ENCODE data around the gene ATP23.
A peak's percentile ranks its signal among the peaks of the same experiment; 100 is the strongest.

The ATP23 gene

DNA sequence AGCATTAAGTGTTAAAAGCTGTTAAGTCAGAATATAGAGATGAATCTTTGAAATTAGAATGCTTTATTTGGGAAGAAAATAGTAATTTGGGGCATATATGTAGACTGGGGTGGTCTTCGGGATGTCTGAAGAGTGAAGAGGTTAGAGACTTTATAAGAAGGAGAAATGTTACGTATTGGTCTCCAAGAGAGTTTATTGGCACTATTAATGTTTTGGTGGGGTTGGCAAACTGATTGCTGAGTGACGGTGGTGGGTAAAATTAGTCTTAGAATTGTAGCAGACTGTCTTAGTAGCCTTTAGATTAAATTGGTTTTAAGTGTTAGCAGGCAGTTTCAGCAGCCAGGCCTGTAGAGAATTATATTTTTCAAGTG lies 4.9 kb upstream of the ATP23 start:
- ATAC-seq (ENCODE audit: low read depth) (no peak), DNase-seq (ENCODE audit: low spot score in 2 of 2) (no peak)
- Mint-ChIP-seq H3K4me1 (peaks cover 15% of the 10 kb centered on the region), H3K36me3 (peaks cover 1% of the 10 kb centered on the region), H3K9me3 (no peaks in the 10 kb centered on the region), H3K4me3 (peak overlapping the region; percentile 56), H3K27ac (peak overlapping the region; percentile 99), H3K27me3 (no peaks in the 10 kb centered on the region)

- no peaks in the 10 kb centered on the region for H3K27me3 Mint-ChIP-seq
- ATAC-seq (ENCODE audit: low read depth) = no peak
- no peaks in the 10 kb centered on the region for H3K9me3 Mint-ChIP-seq
- no peaks in the 10 kb centered on the region for H3K36me3 Mint-ChIP-seq
- H3K4me1 Mint-ChIP-seq = peaks cover 28% of the 10 kb centered on the region
- no peak overlapping the region for H3K4me3 Mint-ChIP-seq
- DNase-seq (ENCODE audit: low spot score in 2 of 2) = no peak
- H3K27ac Mint-ChIP-seq = no peak overlapping the region
Measured at GRCh38 chr12:57939291-57939690, 2.1 kb upstream of the ATP23 start.

- Mint-ChIP-seq H3K4me3 (peak overlapping the region; percentile 98), H3K27ac (peak overlapping the region; percentile 97), H3K36me3 (no peaks in the 10 kb centered on the region), H3K9me3 (no peaks in the 10 kb centered on the region), H3K4me1 (peaks cover 29% of the 10 kb centered on the region), H3K27me3 (no peaks in the 10 kb centered on the region)
- no peak for DNase-seq (ENCODE audit: low spot score in 2 of 2)
- ATAC-seq (ENCODE audit: low read depth) = no peak
Measured at GRCh38 chr12:57940052-57940914, 1.1 kb upstream of the ATP23 start.

DNA sequence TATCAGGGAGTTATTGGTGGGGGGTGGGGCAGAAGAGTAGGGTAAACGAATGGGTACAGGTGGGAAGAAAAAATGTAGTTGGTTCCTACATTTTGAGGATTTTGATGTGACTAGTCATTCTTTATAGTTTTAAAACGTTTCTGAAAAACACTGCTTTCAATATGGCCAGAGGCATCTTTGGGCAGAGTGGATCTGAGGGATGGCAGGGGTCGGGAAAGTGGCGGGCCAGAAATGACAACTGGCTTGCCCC lies 527 bp upstream of the ATP23 start:
- ATAC-seq (ENCODE audit: low read depth) = no peak
- no peaks in the 10 kb centered on the region for H3K9me3 Mint-ChIP-seq

GRCh38 chr12:57943438-57944080 lies 2.2 kb downstream of the ATP23 start:
- peaks cover 24% of the 10 kb centered on the region for H3K4me1 Mint-ChIP-seq
- no peak overlapping the region for H3K4me3 Mint-ChIP-seq
- H3K9me3 Mint-ChIP-seq = no peaks in the 10 kb centered on the region
- H3K27me3 Mint-ChIP-seq = no peaks in the 10 kb centered on the region
- no peak overlapping the region for H3K27ac Mint-ChIP-seq
- peaks cover 5% of the 10 kb centered on the region for H3K36me3 Mint-ChIP-seq
- DNase-seq (ENCODE audit: low spot score in 2 of 2) (no peak), ATAC-seq (ENCODE audit: low read depth) (no peak)

More for the DNA sequence above, 527 bp upstream of the ATP23 start:
- DNase-seq (ENCODE audit: low spot score in 2 of 2) = no peak
- Mint-ChIP-seq H3K27ac (peak overlapping the region; percentile 97), H3K27me3 (no peaks in the 10 kb centered on the region), H3K4me3 (peak overlapping the region; percentile 98), H3K36me3 (no peaks in the 10 kb centered on the region), H3K4me1 (peaks cover 28% of the 10 kb centered on the region)

DNA sequence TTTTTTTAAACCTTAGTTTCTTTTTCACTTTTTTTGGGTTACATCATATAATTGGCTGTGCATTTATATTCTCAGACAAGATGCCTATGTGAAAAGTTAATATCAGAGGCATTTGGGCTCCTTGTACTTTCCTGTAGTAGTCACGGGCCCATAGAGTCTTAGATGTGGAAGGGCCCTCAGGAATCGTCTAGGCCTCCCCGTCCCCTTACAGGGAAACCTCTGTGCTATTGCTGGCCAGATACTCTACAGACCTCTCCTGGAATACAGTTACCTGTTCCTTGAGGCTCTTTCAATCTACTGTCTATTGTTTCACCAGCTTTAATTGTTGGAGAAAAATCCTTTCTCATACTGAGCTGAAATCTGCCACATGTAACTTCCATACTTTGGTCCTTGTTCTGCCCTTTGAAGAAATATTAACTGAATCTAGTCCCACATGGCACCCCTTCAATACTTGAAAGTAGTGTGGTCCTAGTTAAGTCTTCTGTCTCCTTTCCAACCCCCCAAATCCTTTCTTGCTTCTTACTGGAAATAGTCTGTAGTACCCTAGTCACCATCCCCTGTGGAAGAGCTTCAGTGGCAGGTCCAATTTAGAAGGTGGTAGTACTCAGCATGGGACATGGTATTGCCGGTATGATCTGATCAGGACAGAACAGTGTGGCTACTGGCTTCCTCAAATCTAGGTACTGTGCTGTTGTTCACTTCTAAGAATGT lies 3.1 kb downstream of the ATP23 start:
- ATAC-seq (ENCODE audit: low read depth) (no peak), DNase-seq (ENCODE audit: low spot score in 2 of 2) (no peak)
- Mint-ChIP-seq H3K4me1 (peaks cover 24% of the 10 kb centered on the region), H3K9me3 (no peaks in the 10 kb centered on the region), H3K36me3 (peaks cover 11% of the 10 kb centered on the region), H3K4me3 (no peak overlapping the region), H3K27me3 (no peaks in the 10 kb centered on the region), H3K27ac (no peak overlapping the region)

- DNase-seq (ENCODE audit: low spot score in 2 of 2) (no peak), ATAC-seq (ENCODE audit: low read depth) (no peak)
- Mint-ChIP-seq H3K4me3 (no peak overlapping the region), H3K9me3 (no peaks in the 10 kb centered on the region), H3K4me1 (no peaks in the 10 kb centered on the region), H3K27me3 (no peaks in the 10 kb centered on the region), H3K27ac (no peak overlapping the region), H3K36me3 (peaks cover 56% of the 10 kb centered on the region)
Measured at GRCh38 chr12:57952766-57953165, 11.4 kb downstream of the ATP23 start.

GRCh38 chr12:57954768-57955167 lies 13.4 kb downstream of the ATP23 start:
- Mint-ChIP-seq H3K27me3 (no peaks in the 10 kb centered on the region), H3K36me3 (peaks cover 60% of the 10 kb centered on the region), H3K9me3 (peaks cover 7% of the 10 kb centered on the region), H3K27ac (no peak overlapping the region), H3K4me3 (no peak overlapping the region), H3K4me1 (no peaks in the 10 kb centered on the region)
- ATAC-seq (ENCODE audit: low read depth) (no peak), DNase-seq (ENCODE audit: low spot score in 2 of 2) (no peak)

- ATAC-seq (ENCODE audit: low read depth) (no peak), DNase-seq (ENCODE audit: low spot score in 2 of 2) (no peak)
- Mint-ChIP-seq H3K27ac (no peak overlapping the region), H3K27me3 (no peaks in the 10 kb centered on the region), H3K4me1 (no peaks in the 10 kb centered on the region), H3K9me3 (peaks cover 15% of the 10 kb centered on the region), H3K4me3 (no peak overlapping the region), H3K36me3 (peaks cover 46% of the 10 kb centered on the region)
Measured at GRCh38 chr12:57958061-57958657, 16.8 kb downstream of the ATP23 start.

GRCh38 chr12:57964421-57964820 lies 23.1 kb downstream of the ATP23 start:
- no peaks in the 10 kb centered on the region for H3K4me1 Mint-ChIP-seq
- peaks cover 3% of the 10 kb centered on the region for H3K36me3 Mint-ChIP-seq
- peaks cover 21% of the 10 kb centered on the region for H3K9me3 Mint-ChIP-seq
- H3K27ac Mint-ChIP-seq = no peak overlapping the region
- H3K4me3 Mint-ChIP-seq = no peak overlapping the region
- ATAC-seq (ENCODE audit: low read depth) (no peak), DNase-seq (ENCODE audit: low spot score in 2 of 2) (no peak)
- H3K27me3 Mint-ChIP-seq = peaks cover 2% of the 10 kb centered on the region

- Mint-ChIP-seq H3K4me3 (peak overlapping the region; percentile 22), H3K36me3 (peaks cover 3% of the 10 kb centered on the region), H3K27me3 (peaks cover 2% of the 10 kb centered on the region), H3K27ac (no peak overlapping the region), H3K4me1 (no peaks in the 10 kb centered on the region), H3K9me3 (peaks cover 22% of the 10 kb centered on the region)
- no peak for ATAC-seq (ENCODE audit: low read depth)
- no peak for DNase-seq (ENCODE audit: low spot score in 2 of 2)
Measured at GRCh38 chr12:57965766-57966165, 24.4 kb downstream of the ATP23 start.

- Mint-ChIP-seq H3K27me3 (peaks cover 2% of the 10 kb centered on the region), H3K4me3 (no peak overlapping the region), H3K27ac (no peak overlapping the region), H3K9me3 (peaks cover 22% of the 10 kb centered on the region), H3K4me1 (no peaks in the 10 kb centered on the region), H3K36me3 (peaks cover 3% of the 10 kb centered on the region)
- DNase-seq (ENCODE audit: low spot score in 2 of 2) = no peak
- ATAC-seq (ENCODE audit: low read depth) = no peak
Measured at GRCh38 chr12:57966536-57966935, 25.2 kb downstream of the ATP23 start.

- Mint-ChIP-seq H3K9me3 (peaks cover 3% of the 10 kb centered on the region), H3K27ac (no peak overlapping the region), H3K4me3 (no peak overlapping the region), H3K4me1 (no peaks in the 10 kb centered on the region), H3K27me3 (peaks cover 6% of the 10 kb centered on the region), H3K36me3 (peaks cover 2% of the 10 kb centered on the region)
- ATAC-seq (ENCODE audit: low read depth) = no peak
- no peak for DNase-seq (ENCODE audit: low spot score in 2 of 2)
Measured at GRCh38 chr12:57983146-57983857, 41.9 kb downstream of the ATP23 start.
